K562 (cell line): Measurements from ENCODE around the gene FAM120AOS. TPM values are rescaled to one million over a fixed set of nuclear protein-coding genes. Genes with fewer than 3 reads are reported as not detected.

ENCODE experiments used
- ATAC-seq: fragments of 200-7000 bp; cut with Tn5 transposase; 3 replicates; pipeline ENCODE4 v1.9.1; 2020; ENCODE audit warnings: moderate library complexity
- BruUV-seq: library from RNA; stranded (reverse); fragments of 400-500 nt; replicated peaks from 2 replicates; lab custom pipeline; 2021; lab: Mats Ljungman, UMichigan
- CTCF ChIA-PET: fragments of 300-600 bp; formaldehyde crosslinking; extraction: SDS; loops from one replicate; lab custom pipeline; 2021; ENCODE audit warnings: low intra/inter-chr PET ratio; lab: Yijun Ruan, JAX
- POLR2A ChIA-PET: fragments of 300-600, 350-650 bp; sonication (Branson Sonifier 250); formaldehyde crosslinking; extraction: SDS; loops from one replicate; lab custom pipeline; 2021; ENCODE audit warnings: antibody characterized with exemption, inconsistent platforms; lab: Yijun Ruan, JAX
- DNase-seq, 4 experiments: peaks; one replicate each; pipeline versions ENCODE4 v3.0.0 to v3.0.0-alpha.2; 2011 to 2018; ENCODE audit warnings: low spot score in 3 of 4, mixed read lengths in 3 of 4; ENCODE audit errors: extremely low read depth in 1 of 4
- FAIRE-seq: peaks from 2 replicates; lab custom pipeline; 2011; peaks lifted over from hg19 to GRCh38; lab: Jason Lieb, UNC
- H2AFZ ChIP-seq: 2 replicates; pipeline ENCODE4 v1.6.0; 2011; ENCODE audit warnings: low read depth, low read length, control low read depth, inconsistent platforms
- H3K27ac ChIP-seq: fragments of 200-600 bp; 3 replicates; pipeline ENCODE4 v1.8.0; 2011; ENCODE audit warnings: low read depth, mild to moderate bottlenecking, control low read depth, inconsistent platforms, low read length, moderate library complexity, mixed read lengths; ENCODE audit errors: extremely low read depth
- H3K27me3 ChIP-seq, 2 experiments: fragments of 300-600 bp in 1 of 2; 2 replicates in 1 of 2; 3 replicates in 1 of 2; pipeline versions ENCODE4 v1.6.0 to v1.8.0; 2011; ENCODE audit warnings: inconsistent platforms in 2 of 2, low read length in 2 of 2, mild to moderate bottlenecking in 1 of 2, mixed read lengths in 1 of 2, moderate library complexity in 1 of 2; ENCODE audit not compliant: control insufficient read depth in 2 of 2, insufficient read depth in 2 of 2
- H3K36me3 ChIP-seq: fragments of 300-600 bp; 3 replicates; pipeline ENCODE4 v1.8.0; 2011; ENCODE audit warnings: mild to moderate bottlenecking, low read length, inconsistent platforms; ENCODE audit not compliant: control insufficient read depth, insufficient read depth
- H3K4me1 ChIP-seq, 2 experiments: fragments of 200-600 bp in 1 of 2; replicated peaks in 1 of 2; 2 replicates in 1 of 2; 3 replicates in 1 of 2; pipeline versions ENCODE4 v1.5.1 to v1.8.0; 2011; ENCODE audit warnings: inconsistent platforms in 2 of 2, low read length in 2 of 2, mild to moderate bottlenecking in 1 of 2, mixed read lengths in 1 of 2, moderate library complexity in 1 of 2; ENCODE audit not compliant: control insufficient read depth in 2 of 2, insufficient read depth in 2 of 2
- H3K4me2 ChIP-seq: 2 replicates; pipeline ENCODE4 v1.6.1; 2011; ENCODE audit warnings: low read length, control low read depth, inconsistent platforms, mixed read lengths; ENCODE audit not compliant: insufficient read depth
- H3K4me3 ChIP-seq: fragments of 200-600 bp; sonication (generic), shearing (Covaris generic); 2 replicates; pipeline ENCODE4 v1.5.1; 2016; ENCODE audit warnings: control low read depth, inconsistent platforms
- H3K79me2 ChIP-seq: fragments of 200-600 bp; 3 replicates; pipeline ENCODE4 v1.8.0; 2011; ENCODE audit warnings: low read length, inconsistent platforms; ENCODE audit not compliant: control insufficient read depth, insufficient read depth
- H3K9ac ChIP-seq, 2 experiments: 2 replicates each; pipeline versions ENCODE4 v1.6.0 to v1.6.1; 2011; ENCODE audit warnings: low read depth in 2 of 2, low read length in 2 of 2, control low read depth in 1 of 2, inconsistent platforms in 1 of 2, mild to moderate bottlenecking in 1 of 2, mixed read lengths in 1 of 2; ENCODE audit not compliant: insufficient read depth in 1 of 2
- H3K9me1 ChIP-seq: one replicate; pipeline ENCODE4 v1.6.0; 2011; ENCODE audit warnings: inconsistent platforms, mild to moderate bottlenecking, low read length, moderate library complexity; ENCODE audit not compliant: control insufficient read depth, insufficient read depth
- H3K9me3 ChIP-seq: replicated peaks from 2 replicates; pipeline ENCODE4 v1.5.1; 2011; ENCODE audit warnings: low read depth, low read length, inconsistent platforms; ENCODE audit not compliant: control insufficient read depth, insufficient read depth
- H4K20me1 ChIP-seq: replicated peaks from 2 replicates; pipeline ENCODE4 v1.6.1; 2011; ENCODE audit warnings: low read length, inconsistent platforms, mixed read lengths; ENCODE audit not compliant: control insufficient read depth, insufficient read depth
- ARHGAP35 ChIP-seq: fragments of 450-650 bp; IDR thresholded peaks from 2 replicates; pipeline ENCODE4 v1.6.1; 2018; ENCODE audit not compliant: partially characterized antibody
- ELF4 ChIP-seq: fragments of 450-650 bp; formaldehyde crosslinking; IDR thresholded peaks from 2 replicates; pipeline ENCODE4 v1.4.0; 2022; ENCODE audit warnings: missing genetic modification characterization
- ETV1 ChIP-seq: fragments of 450-650 bp; conservative IDR thresholded peaks from 2 replicates; pipeline ENCODE4 v1.6.1; 2016; ENCODE audit warnings: missing genetic modification characterization, control low read depth, low read depth, missing compliant biosample characterization
- POLR2G ChIP-seq: fragments of 200-400 bp; formaldehyde crosslinking; IDR thresholded peaks from 2 replicates; pipeline ENCODE4 v1.6.1; 2017; ENCODE audit warnings: low read depth, mild to moderate bottlenecking, antibody characterized with exemption, low read length, moderate library complexity
- RNF2 ChIP-seq: sonication (generic); IDR thresholded peaks from 2 replicates; pipeline ENCODE4 v1.6.1; 2016
- ZNF24 ChIP-seq: fragments of 450-650 bp; IDR thresholded peaks from 2 replicates; pipeline ENCODE4 v1.6.1; 2016
- ZNF253 ChIP-seq: fragments of 250-450 bp; sonication (Bioruptor Pico); conservative IDR thresholded peaks from 2 replicates; pipeline ENCODE4 v1.6.1; 2021; ENCODE audit warnings: mild to moderate bottlenecking
- ZNF586 ChIP-seq: fragments of 450-650 bp; formaldehyde crosslinking; conservative IDR thresholded peaks from 2 replicates; pipeline ENCODE4 v1.4.0; 2020; ENCODE audit warnings: mild to moderate bottlenecking, moderate library complexity
- ZNF830 ChIP-seq: fragments of 250-450 bp; sonication (Bioruptor Pico); IDR thresholded peaks from 2 replicates; pipeline ENCODE4 v1.5.0; 2021; ENCODE audit warnings: mild to moderate bottlenecking
- WGBS: fragments of 100-300 bp; shearing (Covaris generic); methylation state at CpG from one replicate; pipeline ENCODE4 v1.1.6; 2016; ENCODE audit warnings: low coverage, mixed read lengths; ENCODE audit not compliant: insufficient coverage; ENCODE audit errors: missing lambda C conversion rate; 5-methylcytosine and 5-hydroxymethylcytosine counted together
- in situ Hi-C: fragments of 300-500 bp; cut with MboI; formaldehyde crosslinking; loops from 4 replicates; pipeline ENCODE4 v1.15.0; 2018; ENCODE audit warnings: inconsistent platforms, mixed read lengths
- intact Hi-C: fragments of 100-400 bp; cut with micrococcal nuclease; formaldehyde crosslinking; loops from 2 replicates; pipeline ENCODE4 v1.14.2; 2022
- polyA plus RNA-seq, 8 experiments: library from polyadenylated mRNA; depleted of rRNA in 4 of 8; stranded (reverse) in 5 of 8; unstranded in 3 of 8; fragments of >200 nt; fragmentation: Nextera tagmentation in 2 of 8; fragmentation: Illumina TruSeq in 1 of 8; extraction: Ambion mirVana in 2 of 8; extraction: Trizol in 1 of 8; gene quantifications; 2 replicates each; pipeline versions ENCODE4 v1.2.1 to v1.2.3, GENCODE V29; 2011 to 2014; ENCODE audit warnings: inconsistent platforms in 1 of 8, missing spikeins in 1 of 8
- total RNA-seq, 7 experiments: library from RNA; depleted of rRNA in 6 of 7; stranded (reverse); fragments of >200 nt in 6 of 7; fragmentation: Illumina TruSeq in 2 of 7; extraction: Trizol in 2 of 7; gene quantifications; 2 replicates each; pipeline versions ENCODE4 v1.2.1 to v1.2.3, GENCODE V29; 2011 to 2021; ENCODE audit warnings: low replicate concordance in 1 of 7
- TF ChIP-seq, protein P1 (sequence below): fragments of 450-650 bp; formaldehyde crosslinking; IDR thresholded peaks from 2 replicates; pipeline ENCODE4 v1.4.0; 2020; ENCODE audit warnings: mild to moderate bottlenecking, moderate library complexity
- TF ChIP-seq, protein P2 (sequence below): sonication (generic); formaldehyde crosslinking; IDR thresholded peaks from 2 replicates; pipeline ENCODE4 v1.8.1; 2023; ENCODE audit warnings: mild to moderate bottlenecking, missing genetic modification reagents
- TF ChIP-seq, protein P3 (sequence below): fragments of 450-650 bp; IDR thresholded peaks from 2 replicates; pipeline ENCODE4 v1.7.0; 2016; ENCODE audit warnings: borderline replicate concordance

Gene FAM120AOS
- total and polyA plus RNA-seq, 9 of the 15 experiments (the other 6 are each of a cell fraction or from before 2014, with no cell fraction given) = 18.8 to 53.4 (median 41.4) TPM

DNA sequence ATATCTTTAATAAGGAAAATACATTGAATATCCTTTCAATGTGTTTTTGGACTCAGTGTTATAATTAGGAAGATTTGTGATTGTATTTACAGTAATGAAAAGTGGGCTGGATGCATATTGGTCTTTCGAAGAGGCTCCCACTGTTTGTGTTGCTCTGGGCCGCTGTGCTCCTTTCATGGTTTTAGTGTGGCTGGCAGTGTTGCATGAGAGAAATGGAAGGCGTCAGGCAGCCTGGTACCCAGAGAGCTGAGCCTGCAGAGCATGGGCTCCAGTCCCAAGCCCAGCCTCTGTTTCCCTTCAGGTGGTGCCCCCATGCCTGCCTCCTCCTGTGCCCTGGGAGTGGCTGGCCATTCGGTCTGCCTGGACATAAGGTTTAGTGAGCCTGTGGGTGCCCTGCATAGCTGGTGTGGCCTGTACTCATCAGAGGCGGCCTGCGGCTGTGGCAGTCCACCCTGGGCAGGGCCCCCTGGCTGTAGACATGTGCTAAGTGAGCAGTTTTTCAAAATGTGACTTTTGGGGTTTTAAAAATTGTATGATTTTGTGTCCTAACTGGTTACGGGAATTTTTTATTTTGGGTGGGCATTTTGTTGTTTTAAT is 27.4 kb upstream of the FAM120AOS start:
- intact Hi-C loops = no loop called here
- WGBS = 93% methylated on average over 7 of the region's 7 CpGs
- no TSS peak for BruUV-seq
- H3K9me3 ChIP-seq = no peaks in the 10 kb centered on the region
- FAIRE-seq (no peak), ATAC-seq (no peak; the same call in 1 of the 3 replicates), DNase-seq (no peak)
- no peak overlapping the region for H3K4me3 ChIP-seq
- no peak overlapping the region for H3K27ac ChIP-seq
- H3K27me3 ChIP-seq = no peaks in the 10 kb centered on the region
- TF ChIP-seq ELF4 (CRISPR knock-in tag) (no peak), POLR2G (0 out of 2 replicates have a peak, but pooled peaks have one; percentile 19)
- no peak overlapping the region for H2AFZ ChIP-seq
- no peaks in the 10 kb centered on the region for H3K9me1 ChIP-seq
- H3K79me2 ChIP-seq = peaks cover 80% of the 10 kb centered on the region
- H4K20me1 ChIP-seq = no peaks in the 10 kb centered on the region
- no peaks in the 10 kb centered on the region; a peak in 1 of 5 replicates for H3K4me1 ChIP-seq
- in situ Hi-C loops = no loop called here
- H3K9ac ChIP-seq = peak overlapping the region in 1 of 2 experiments; percentile 75; a peak in 2 of 4 replicates
- ChIA-PET CTCF (no interaction called here), POLR2A (interaction anchor here (1.1 kb wide), 1 partner anchor 11 kb away, joined by 3 read pairs; no protein-coding TSS in a partner anchor)
- H3K4me2 ChIP-seq = no peak overlapping the region
- H3K36me3 ChIP-seq = peaks cover 73% of the 10 kb centered on the region

DNA sequence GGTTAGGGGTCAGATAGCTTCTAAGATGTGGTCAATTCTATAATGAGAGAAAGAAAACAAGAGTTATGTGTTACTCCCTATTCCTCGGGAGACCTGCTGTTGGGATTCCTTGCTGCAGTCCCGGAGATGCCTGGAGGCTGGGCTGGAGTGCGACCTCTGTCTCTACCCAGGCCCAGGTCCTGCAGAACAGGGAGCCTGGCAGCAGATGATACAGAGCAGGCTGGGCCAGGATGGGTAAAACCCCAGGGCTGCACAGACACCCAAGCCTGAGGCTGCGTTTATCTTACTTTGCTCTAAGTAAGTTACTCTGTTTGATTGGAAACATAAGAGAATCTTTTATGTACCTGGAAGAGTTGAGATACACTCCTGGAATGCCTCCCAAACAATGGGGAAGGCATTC is 26.9 kb upstream of the FAM120AOS start:
- H3K36me3 ChIP-seq = peaks cover 72% of the 10 kb centered on the region
- intact Hi-C loops = no loop called here
- in situ Hi-C loops = no loop called here
- ChIA-PET POLR2A (interaction anchor here (1.0 to 1.1 kb wide), 2 partner anchors 11 to 16 kb away, joined by 3 read pairs; no protein-coding TSS in a partner anchor), CTCF (no interaction called here)
- no peak overlapping the region for H2AFZ ChIP-seq
- peaks cover 81% of the 10 kb centered on the region for H3K79me2 ChIP-seq
- no peaks in the 10 kb centered on the region for H3K9me3 ChIP-seq
- H4K20me1 ChIP-seq = no peaks in the 10 kb centered on the region
- H3K9ac ChIP-seq = no peak overlapping the region
- no peak for DNase-seq
- no peak overlapping the region for H3K4me3 ChIP-seq
- no peak for ATAC-seq
- no peak for FAIRE-seq
- no peak overlapping the region for H3K4me2 ChIP-seq
- no peak overlapping the region for H3K27ac ChIP-seq
- H3K27me3 ChIP-seq = no peaks in the 10 kb centered on the region
- BruUV-seq = no TSS peak
- H3K9me1 ChIP-seq = no peaks in the 10 kb centered on the region
- H3K4me1 ChIP-seq = no peaks in the 10 kb centered on the region; a peak in 1 of 5 replicates
- WGBS = 92% methylated on average over 4 of the region's 4 CpGs
- TF ChIP-seq ETV1 = no peak
- TF ChIP-seq, protein P1, sequence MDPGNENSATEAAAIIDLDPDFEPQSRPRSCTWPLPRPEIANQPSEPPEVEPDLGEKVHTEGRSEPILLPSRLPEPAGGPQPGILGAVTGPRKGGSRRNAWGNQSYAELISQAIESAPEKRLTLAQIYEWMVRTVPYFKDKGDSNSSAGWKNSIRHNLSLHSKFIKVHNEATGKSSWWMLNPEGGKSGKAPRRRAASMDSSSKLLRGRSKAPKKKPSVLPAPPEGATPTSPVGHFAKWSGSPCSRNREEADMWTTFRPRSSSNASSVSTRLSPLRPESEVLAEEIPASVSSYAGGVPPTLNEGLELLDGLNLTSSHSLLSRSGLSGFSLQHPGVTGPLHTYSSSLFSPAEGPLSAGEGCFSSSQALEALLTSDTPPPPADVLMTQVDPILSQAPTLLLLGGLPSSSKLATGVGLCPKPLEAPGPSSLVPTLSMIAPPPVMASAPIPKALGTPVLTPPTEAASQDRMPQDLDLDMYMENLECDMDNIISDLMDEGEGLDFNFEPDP (CRISPR knock-in tag) = no peak
- TF ChIP-seq RNF2 = no peak
- TF ChIP-seq, protein P2, sequence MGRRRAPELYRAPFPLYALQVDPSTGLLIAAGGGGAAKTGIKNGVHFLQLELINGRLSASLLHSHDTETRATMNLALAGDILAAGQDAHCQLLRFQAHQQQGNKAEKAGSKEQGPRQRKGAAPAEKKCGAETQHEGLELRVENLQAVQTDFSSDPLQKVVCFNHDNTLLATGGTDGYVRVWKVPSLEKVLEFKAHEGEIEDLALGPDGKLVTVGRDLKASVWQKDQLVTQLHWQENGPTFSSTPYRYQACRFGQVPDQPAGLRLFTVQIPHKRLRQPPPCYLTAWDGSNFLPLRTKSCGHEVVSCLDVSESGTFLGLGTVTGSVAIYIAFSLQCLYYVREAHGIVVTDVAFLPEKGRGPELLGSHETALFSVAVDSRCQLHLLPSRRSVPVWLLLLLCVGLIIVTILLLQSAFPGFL (CRISPR knock-in tag) = no peak
- no peak for TF ChIP-seq ARHGAP35
- TF ChIP-seq ZNF253 = no peak
- TF ChIP-seq, protein P3, sequence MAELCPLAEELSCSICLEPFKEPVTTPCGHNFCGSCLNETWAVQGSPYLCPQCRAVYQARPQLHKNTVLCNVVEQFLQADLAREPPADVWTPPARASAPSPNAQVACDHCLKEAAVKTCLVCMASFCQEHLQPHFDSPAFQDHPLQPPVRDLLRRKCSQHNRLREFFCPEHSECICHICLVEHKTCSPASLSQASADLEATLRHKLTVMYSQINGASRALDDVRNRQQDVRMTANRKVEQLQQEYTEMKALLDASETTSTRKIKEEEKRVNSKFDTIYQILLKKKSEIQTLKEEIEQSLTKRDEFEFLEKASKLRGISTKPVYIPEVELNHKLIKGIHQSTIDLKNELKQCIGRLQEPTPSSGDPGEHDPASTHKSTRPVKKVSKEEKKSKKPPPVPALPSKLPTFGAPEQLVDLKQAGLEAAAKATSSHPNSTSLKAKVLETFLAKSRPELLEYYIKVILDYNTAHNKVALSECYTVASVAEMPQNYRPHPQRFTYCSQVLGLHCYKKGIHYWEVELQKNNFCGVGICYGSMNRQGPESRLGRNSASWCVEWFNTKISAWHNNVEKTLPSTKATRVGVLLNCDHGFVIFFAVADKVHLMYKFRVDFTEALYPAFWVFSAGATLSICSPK = no peak
- TF ChIP-seq ZNF24 = no peak
- TF ChIP-seq ZNF830 = no peak
- no peak for TF ChIP-seq ZNF586 (CRISPR knock-in tag)
